Kidney capillary endothelial cell (primary cell): ENCODE data around the gene CFAP54.
"Not testable (repeated sequence)": the region's sequence is repeated elsewhere in the genome, so short reads cannot be mapped to it uniquely, and the experiment has no call there.

Source experiments
- DNase-seq: peaks from one replicate; pipeline ENCODE4 v3.0.0-alpha.2; 2018; ENCODE audit warnings: low spot score

CFAP54 gene

GRCh38 chr12:96478011-96478410 is 11.4 kb upstream of the CFAP54 start:
- no peak for DNase-seq

GRCh38 chr12:96482086-96482485 is 7.3 kb upstream of the CFAP54 start:
- no peak for DNase-seq

GRCh38 chr12:96483116-96483515 is 6.3 kb upstream of the CFAP54 start:
- no peak for DNase-seq

- peak; percentile 88 for DNase-seq
These were observed 2.4 kb upstream of the CFAP54 start for GRCh38 chr12:96486751-96487613.

- DNase-seq = no peak
These were observed 1.7 kb upstream of the CFAP54 start for GRCh38 chr12:96487634-96488033.

- peak; percentile 89 for DNase-seq
These were observed 3.7 kb downstream of the CFAP54 start for GRCh38 chr12:96493106-96493505.

GRCh38 chr12:96494154-96494553 is 4.8 kb downstream of the CFAP54 start:
- not testable (repeated sequence) for DNase-seq

GRCh38 chr12:96495155-96495554 is 5.8 kb downstream of the CFAP54 start:
- DNase-seq = no peak

- no peak for DNase-seq
These were observed 6.6 kb downstream of the CFAP54 start for GRCh38 chr12:96495841-96496545.

GRCh38 chr12:96496944-96497343 is 7.6 kb downstream of the CFAP54 start:
- DNase-seq = no peak

- DNase-seq = no peak
These were observed 8.5 kb downstream of the CFAP54 start for GRCh38 chr12:96497855-96498254.

- DNase-seq = peak; percentile 80
These were observed 11.3 kb downstream of the CFAP54 start for GRCh38 chr12:96500693-96501092.

GRCh38 chr12:96501133-96501761 is 11.9 kb downstream of the CFAP54 start:
- DNase-seq = peak; percentile 98

GRCh38 chr12:96501908-96502307 is 12.5 kb downstream of the CFAP54 start:
- DNase-seq = no peak

GRCh38 chr12:96502477-96502876 is 13.1 kb downstream of the CFAP54 start:
- DNase-seq = no peak

- no peak for DNase-seq
These were observed 13.7 kb downstream of the CFAP54 start for GRCh38 chr12:96502949-96503532.

GRCh38 chr12:96503976-96504375 is 14.6 kb downstream of the CFAP54 start:
- no peak for DNase-seq

GRCh38 chr12:96506776-96507175 is 17.4 kb downstream of the CFAP54 start:
- no peak for DNase-seq

GRCh38 chr12:96510306-96510764 is 21.0 kb downstream of the CFAP54 start:
- no peak for DNase-seq

GRCh38 chr12:96513166-96513565 is 23.8 kb downstream of the CFAP54 start:
- DNase-seq = no peak

GRCh38 chr12:96513681-96514080 is 24.3 kb downstream of the CFAP54 start:
- no peak for DNase-seq

- DNase-seq = no peak
These were observed 25.0 kb downstream of the CFAP54 start for GRCh38 chr12:96514328-96514727.
